SU-DHL-6 (cell line): ENCODE data around the gene ANK3.

ENCODE experiments used
- H2AFZ ChIP-seq: fragments of 200-600 bp; sonication (generic); 2 replicates; pipeline ENCODE4 v1.6.1; 2014; ENCODE audit warnings: low read depth, mild to moderate bottlenecking, moderate library complexity, mixed read lengths, antibody characterized with exemption, low read length; ENCODE audit not compliant: severe bottlenecking
- H3F3A ChIP-seq: fragments of 200-600 bp; shearing (Covaris generic); 2 replicates; pipeline ENCODE4 v1.6.0; 2016; ENCODE audit warnings: antibody characterized with exemption, mild to moderate bottlenecking; ENCODE audit not compliant: insufficient read depth
- H3K27ac ChIP-seq: fragments of 200-600 bp; sonication (generic); 2 replicates; pipeline ENCODE4 v1.5.1; 2016; ENCODE audit warnings: low read depth, mild to moderate bottlenecking, low read length, moderate library complexity, mixed read lengths
- H3K27me3 ChIP-seq: fragments of 200-600 bp; sonication (generic), shearing (Covaris generic); 2 replicates; pipeline ENCODE4 v1.6.0; 2014; ENCODE audit warnings: mild to moderate bottlenecking, low read length
- H3K36me3 ChIP-seq: fragments of 200-600 bp; sonication (generic); 2 replicates; pipeline ENCODE4 v1.6.1; 2014; ENCODE audit warnings: mild to moderate bottlenecking, low read length, mixed read lengths
- H3K4me2 ChIP-seq: fragments of 300-600, 200-600 bp; shearing (Covaris generic), sonication (generic); 2 replicates; pipeline ENCODE4 v1.6.0; 2014; ENCODE audit warnings: low read length, low read depth, mild to moderate bottlenecking; ENCODE audit not compliant: poor library complexity, severe bottlenecking
- H3K4me3 ChIP-seq: fragments of 200-600 bp; sonication (generic); 2 replicates; pipeline ENCODE4 v1.5.1; 2014; ENCODE audit warnings: antibody characterized with exemption, low read length, mild to moderate bottlenecking, mixed read lengths; ENCODE audit not compliant: insufficient read depth, poor library complexity, severe bottlenecking
- H3K79me2 ChIP-seq: fragments of 200-600 bp; sonication (generic); 2 replicates; pipeline ENCODE4 v1.6.1; 2014; ENCODE audit warnings: mild to moderate bottlenecking, low read length, moderate library complexity; ENCODE audit not compliant: insufficient read depth
- H3K9ac ChIP-seq: fragments of 200-600 bp; sonication (generic); 2 replicates; pipeline ENCODE4 v1.7.0; 2014; ENCODE audit warnings: mild to moderate bottlenecking, low read length
- H3K9me2 ChIP-seq: fragments of 200-600 bp; sonication (generic); replicated peaks from 2 replicates; pipeline ENCODE4 v1.6.1; 2014; ENCODE audit warnings: low read length; ENCODE audit not compliant: insufficient read depth
- H3K9me3 ChIP-seq: fragments of 200-600 bp; sonication (generic); 2 replicates; pipeline ENCODE4 v1.6.1; 2014; ENCODE audit warnings: low read length, mixed read lengths; ENCODE audit not compliant: insufficient read depth
- H4K20me1 ChIP-seq: fragments of 200-600 bp; sonication (generic); 2 replicates; pipeline ENCODE4 v1.6.1; 2014; ENCODE audit warnings: low read depth, mild to moderate bottlenecking, antibody characterized with exemption, low read length, moderate library complexity, mixed read lengths
- CTCF ChIP-seq: fragments of 200-600 bp; sonication (generic); IDR thresholded peaks from one replicate; pipeline ENCODE4 v1.5.1; 2017; ENCODE audit warnings: antibody characterized with exemption, mild to moderate bottlenecking, low read length, moderate library complexity; ENCODE audit not compliant: insufficient read depth, poor library complexity, severe bottlenecking
- EZH2phosphoT487 ChIP-seq: fragments of 200-600 bp; sonication (generic), shearing (Covaris generic); conservative IDR thresholded peaks from 2 replicates; pipeline ENCODE4 v1.6.1; 2018; ENCODE audit warnings: mild to moderate bottlenecking, antibody characterized with exemption, low read length, moderate library complexity, mixed read lengths

ANK3 gene

GRCh38 chr10:60162631-60163030 is 227.0 kb downstream of the ANK3 start:
- Histone ChIP-seq H4K20me1 (no peaks in the 10 kb centered on the region), H3K4me3 (no peak overlapping the region), H2AFZ (no peak overlapping the region), H3K9me2 (no peaks in the 10 kb centered on the region), H3K27ac (no peak overlapping the region), H3K9me3 (no peaks in the 10 kb centered on the region), H3K79me2 (no peaks in the 10 kb centered on the region), H3F3A (0 out of 2 replicates have a peak, but pooled peaks cover 3% of the 10 kb centered on the region), H3K9ac (no peak overlapping the region), H3K27me3 (no peaks in the 10 kb centered on the region), H3K4me2 (no peak overlapping the region), H3K36me3 (peaks cover 23% of the 10 kb centered on the region; the same call in 1 of the 2 replicates)
- TF ChIP-seq EZH2phosphoT487 (no peak), CTCF (no peak)

- H3K9me2 ChIP-seq, result no peaks in the 10 kb centered on the region
- no peak overlapping the region for H3K4me2 ChIP-seq
- no peak overlapping the region for H3K27ac ChIP-seq
- H3K9ac ChIP-seq, result no peak overlapping the region
- no peaks in the 10 kb centered on the region for H4K20me1 ChIP-seq
- no peaks in the 10 kb centered on the region for H3K79me2 ChIP-seq
- H3K9me3 ChIP-seq, result no peaks in the 10 kb centered on the region
- H3K27me3 ChIP-seq, result no peaks in the 10 kb centered on the region
- H3F3A ChIP-seq, result no peaks in the 10 kb centered on the region
- no peak for TF ChIP-seq CTCF
- TF ChIP-seq EZH2phosphoT487, result no peak
- H3K4me3 ChIP-seq, result no peak overlapping the region
- peaks cover 12% of the 10 kb centered on the region for H3K36me3 ChIP-seq
- H2AFZ ChIP-seq, result no peak overlapping the region
These were observed 233.6 kb downstream of the ANK3 start for GRCh38 chr10:60155943-60156683.

GRCh38 chr10:60155099-60155877 is 234.4 kb downstream of the ANK3 start:
- Histone ChIP-seq H4K20me1 (no peaks in the 10 kb centered on the region), H3K9me2 (no peaks in the 10 kb centered on the region), H3F3A (no peaks in the 10 kb centered on the region), H3K27ac (no peak overlapping the region), H3K36me3 (peaks cover 11% of the 10 kb centered on the region), H3K79me2 (no peaks in the 10 kb centered on the region), H3K9ac (no peak overlapping the region), H2AFZ (no peak overlapping the region), H3K27me3 (no peaks in the 10 kb centered on the region), H3K4me2 (no peak overlapping the region), H3K9me3 (no peaks in the 10 kb centered on the region), H3K4me3 (no peak overlapping the region)
- no peak for TF ChIP-seq EZH2phosphoT487
- no peak for TF ChIP-seq CTCF
